T-helper 9 cell (primary cell): ENCODE data around the gene OR11G2.
"Not testable (repeated sequence)": the region's sequence is repeated elsewhere in the genome, so short reads cannot be mapped to it uniquely, and the experiment has no call there.

Experiments
- DNase-seq: peaks from one replicate; pipeline ENCODE4 v3.0.0-alpha.2; 2020

The OR11G2 gene

DNA sequence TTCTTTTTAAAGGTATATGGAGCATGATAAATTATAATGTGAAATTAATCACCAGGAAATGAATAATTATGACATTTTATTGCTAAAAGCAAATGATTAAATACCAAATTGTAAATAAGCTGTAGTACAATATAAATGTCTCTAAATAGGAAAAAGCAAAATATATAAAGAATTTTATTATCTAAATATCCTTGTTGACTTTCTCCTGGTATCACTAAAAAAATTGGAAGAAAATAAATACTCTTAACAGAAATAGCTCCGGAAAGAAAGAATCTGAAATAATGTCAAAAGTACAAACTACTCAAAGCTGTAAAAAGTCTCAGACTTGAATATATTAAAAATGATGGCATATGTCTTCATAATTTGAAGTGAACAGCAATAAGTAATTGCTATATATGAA is 38.0 kb downstream of the OR11G2 start, which contains the start of gene OR11H7:
OR11H7 (plus strand) TSS at position 301 of the 400 bp plus-strand sequence.
- no peak for DNase-seq

DNA sequence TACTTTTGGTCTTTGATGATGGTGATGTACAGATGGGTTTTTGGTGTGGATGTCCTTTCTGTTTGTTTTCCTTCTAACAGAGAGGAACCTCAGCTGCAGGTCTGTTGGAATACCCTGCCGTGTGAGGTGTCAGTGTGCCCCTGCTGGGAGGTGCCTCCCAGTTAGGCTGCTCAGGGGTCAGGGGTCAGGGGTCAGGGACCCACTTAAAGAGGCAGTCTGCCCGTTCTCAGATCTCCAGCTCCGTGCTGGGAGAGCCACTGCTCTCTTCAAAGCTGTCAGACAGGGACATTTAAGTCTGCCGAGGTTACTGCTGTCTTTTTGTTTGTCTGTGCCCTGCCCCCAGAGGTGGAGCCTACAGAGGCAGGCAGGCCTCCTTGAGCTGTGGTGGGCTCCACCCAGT is 44.7 kb downstream of the OR11G2 start:
- DNase-seq: not testable (repeated sequence)

- no peak for DNase-seq
Observed at GRCh38 chr14:20247646-20248246, 57.0 kb downstream of the OR11G2 start.
